SK-N-DZ (cell line): ENCODE results near the gene MCHR1.
"Not testable (repeated sequence)": the region's sequence is repeated elsewhere in the genome, so short reads cannot be mapped to it uniquely, and the experiment has no call there.

ENCODE experiments used
- DNase-seq: peaks from one replicate; pipeline ENCODE4 v3.0.0-alpha.2; 2015; ENCODE audit warnings: low spot score

MCHR1 gene

DNA sequence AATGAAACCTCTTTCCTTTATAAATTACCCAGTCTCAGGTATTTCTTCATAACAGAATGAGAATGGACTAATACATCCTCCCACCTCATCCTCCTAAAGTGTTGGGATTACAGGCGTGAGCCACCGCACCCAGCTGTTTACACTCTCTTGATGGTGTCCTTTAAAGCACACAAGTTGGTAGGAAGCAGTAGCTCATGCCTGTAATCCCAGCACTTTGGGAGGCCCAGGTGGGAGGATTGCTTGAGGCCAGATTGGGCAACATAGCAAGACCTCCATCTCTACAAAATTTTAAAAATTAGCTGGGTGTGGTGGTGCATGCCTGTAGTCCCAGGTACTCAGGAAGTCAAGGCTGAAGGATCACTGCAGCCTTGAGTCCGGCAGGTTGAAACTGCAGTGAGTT lies 23.3 kb upstream of the MCHR1 start:
- DNase-seq: not testable (repeated sequence)

DNA sequence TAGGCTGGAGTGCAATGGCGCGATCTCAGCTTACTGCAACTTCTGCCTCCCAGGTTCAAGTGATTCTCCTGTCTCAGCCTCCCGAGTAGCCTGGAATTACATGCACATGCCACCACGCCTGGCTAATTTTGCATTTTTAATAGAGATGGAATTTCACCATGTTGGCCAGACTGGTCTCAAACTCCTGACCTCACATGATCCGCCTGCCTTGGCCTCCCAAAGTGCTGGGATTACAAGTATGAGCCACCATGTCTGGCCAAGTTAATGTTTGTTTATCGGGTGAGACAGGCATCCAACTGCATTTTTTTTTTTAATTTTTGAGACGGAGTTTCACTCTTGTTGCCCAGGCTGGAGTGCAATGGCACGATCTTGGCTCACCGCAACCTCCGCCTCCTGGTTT lies 22.6 kb upstream of the MCHR1 start:
- DNase-seq: not testable (repeated sequence)

DNA sequence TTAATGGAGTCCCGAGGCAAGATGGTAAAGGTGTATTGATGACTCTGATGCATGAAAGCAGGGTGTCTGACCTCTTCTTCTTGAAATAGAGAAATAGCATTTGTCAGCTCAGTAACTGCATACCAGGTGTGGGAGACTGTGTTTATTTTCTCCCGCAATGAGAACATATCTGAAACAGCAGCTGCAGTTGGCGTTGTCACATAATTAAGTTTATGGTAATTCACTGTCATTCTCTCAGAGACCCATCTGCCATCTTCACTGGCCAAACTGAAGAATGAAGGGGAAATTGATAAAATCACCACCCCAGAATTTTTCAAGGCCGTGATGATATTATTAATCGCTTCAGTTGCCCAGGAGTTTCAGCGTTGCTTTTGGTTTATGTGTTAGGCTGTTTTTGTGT lies 20.1 kb upstream of the MCHR1 start:
- peak; percentile 76 for DNase-seq

DNA sequence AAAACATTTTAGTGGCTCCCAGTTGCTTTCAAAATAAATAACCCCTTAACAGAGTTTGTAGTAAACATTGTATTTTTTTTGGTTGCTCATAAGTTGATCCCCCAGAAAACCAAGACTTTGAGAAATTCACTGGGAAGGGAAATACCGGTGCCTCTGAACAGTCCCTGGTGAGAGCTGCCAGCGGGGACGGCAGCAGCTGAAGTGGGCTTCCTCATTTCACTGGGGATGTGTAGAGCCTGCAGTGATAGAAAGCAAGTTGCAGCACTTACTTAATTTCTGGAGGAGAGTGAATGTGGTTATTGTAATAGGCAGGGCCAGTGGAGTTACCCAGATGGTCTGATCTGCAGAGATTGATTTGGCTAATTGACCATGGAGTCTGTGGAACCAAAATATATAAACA lies 18.6 kb upstream of the MCHR1 start:
- DNase-seq: peak; percentile 38

DNA sequence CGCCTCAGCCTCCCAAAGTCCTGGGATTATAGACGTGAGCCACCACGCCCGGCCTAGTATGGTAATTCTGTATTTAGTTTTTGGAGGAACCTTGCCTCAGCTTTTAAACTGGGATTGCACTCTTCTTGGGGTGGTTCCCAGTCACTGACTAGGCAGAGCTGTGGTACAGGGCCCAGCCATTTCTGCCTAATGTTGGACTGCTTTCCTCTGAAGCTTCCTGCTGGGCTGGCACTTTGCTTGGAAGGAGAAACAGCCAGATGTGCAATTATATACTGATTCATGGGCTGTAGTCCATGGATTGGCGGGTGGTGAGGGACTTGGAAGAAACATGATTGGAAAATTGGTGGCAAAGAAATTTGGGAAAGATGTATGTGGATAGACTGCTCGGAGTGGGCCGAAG lies 17.6 kb upstream of the MCHR1 start:
- DNase-seq: no peak

DNA sequence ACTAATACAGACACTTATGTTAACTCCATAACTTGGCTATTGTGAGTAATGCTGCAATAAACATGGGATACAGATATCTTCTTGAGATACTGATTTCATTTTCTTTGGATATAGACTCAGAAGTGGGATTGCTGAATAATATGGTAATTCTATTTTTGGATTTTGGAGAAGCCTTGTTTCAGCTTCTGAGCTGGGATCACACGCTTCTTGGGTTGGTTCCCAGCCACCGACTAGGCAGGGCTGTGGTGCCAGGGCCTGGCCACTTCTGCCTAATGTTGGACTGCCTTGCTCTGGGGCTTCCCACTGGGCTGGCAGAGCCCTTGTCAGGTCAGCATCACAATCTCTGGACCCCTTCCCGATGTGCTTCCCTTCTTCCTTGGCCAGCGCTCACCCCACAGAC lies 14.0 kb upstream of the MCHR1 start:
- DNase-seq: no peak

DNA sequence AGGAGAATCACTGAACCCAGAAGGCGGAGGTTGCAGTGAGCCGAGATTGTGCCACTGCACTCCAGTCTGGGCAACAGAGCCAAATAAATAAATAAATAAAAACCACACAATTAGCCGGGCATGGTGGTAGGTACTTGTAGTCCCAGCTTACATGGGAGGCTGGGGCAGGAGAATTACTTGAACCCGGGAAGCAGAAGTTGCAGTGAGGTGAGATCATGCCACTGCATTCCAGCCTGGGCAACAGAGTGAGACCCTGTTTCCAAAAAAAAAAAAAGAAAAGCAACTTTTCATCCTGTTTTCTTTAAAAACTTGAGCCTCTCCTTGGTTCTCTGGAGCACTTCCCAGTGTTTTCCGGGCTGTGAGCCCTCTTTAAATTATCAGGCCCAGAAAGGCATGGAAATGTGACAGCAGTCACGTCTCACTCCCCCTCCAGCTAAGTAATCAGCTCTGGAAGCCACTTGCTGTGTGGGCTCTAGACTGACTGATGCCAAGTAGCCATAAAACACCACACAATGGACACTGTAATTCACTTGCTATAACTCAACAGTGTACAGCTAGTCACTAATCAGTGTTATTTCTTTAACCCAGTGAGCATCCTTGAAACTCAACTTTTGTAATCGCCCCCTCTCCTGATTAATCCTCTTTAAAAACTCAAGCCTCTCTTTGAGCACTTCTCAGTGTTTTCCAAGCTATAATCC lies 13.0 kb upstream of the MCHR1 start:
- DNase-seq: no peak

DNA sequence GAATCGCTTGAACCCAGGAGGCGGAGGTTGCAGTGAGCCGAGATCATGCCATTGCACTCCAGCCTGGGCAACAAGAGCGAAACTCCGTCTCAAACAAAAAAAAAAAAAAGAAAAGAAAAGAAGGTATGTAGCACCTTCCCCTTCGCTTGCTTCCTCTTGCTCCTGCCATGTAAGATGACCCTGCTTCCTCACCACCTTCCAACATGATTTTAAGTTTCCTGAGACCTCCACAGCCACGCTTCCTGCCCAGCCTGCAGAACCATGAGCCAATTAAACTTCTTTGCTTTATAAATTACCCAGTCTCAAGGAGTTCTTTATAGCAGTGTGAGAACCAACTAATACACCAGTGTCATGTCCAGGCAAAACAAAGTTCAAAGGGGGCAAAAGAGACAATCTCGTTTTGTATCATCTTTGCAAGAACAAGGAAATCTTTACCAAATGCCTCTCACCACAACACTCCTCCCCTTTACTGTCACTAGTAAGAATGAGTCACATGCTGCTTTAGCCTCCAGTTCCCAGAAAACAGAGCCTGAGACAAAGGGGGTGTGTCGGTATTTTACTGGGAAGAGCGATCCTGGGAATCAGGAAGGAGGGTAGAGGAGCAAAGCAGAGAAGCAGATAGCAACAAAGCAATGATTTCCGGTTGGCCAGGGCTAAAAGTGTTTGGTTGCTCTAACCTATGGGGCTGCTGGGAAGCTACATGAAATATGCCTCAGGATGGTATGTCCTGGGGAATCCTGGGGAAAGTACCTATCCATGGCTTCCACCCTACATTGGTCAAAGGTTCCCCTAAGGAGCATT lies 10.5 kb upstream of the MCHR1 start:
- DNase-seq: no peak

DNA sequence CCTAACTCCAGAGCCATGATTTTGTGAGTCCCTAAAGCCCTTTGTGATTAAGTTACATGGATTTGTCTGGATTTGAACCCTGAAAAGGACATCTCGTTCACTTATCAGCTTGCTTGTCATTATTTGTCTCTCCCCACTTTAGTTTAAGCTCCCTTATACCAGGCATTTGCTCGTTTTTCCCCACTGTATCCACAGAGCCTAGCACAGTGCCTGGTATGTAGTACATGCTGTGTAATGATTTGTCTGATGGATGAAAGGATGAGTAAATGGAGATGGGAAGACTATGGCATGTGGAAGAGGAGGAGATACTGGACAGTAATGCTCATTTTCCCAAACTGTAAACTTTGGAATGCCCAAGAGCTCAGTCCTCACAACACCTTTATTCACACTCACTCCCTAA lies 9.2 kb upstream of the MCHR1 start:
- DNase-seq: no peak

DNA sequence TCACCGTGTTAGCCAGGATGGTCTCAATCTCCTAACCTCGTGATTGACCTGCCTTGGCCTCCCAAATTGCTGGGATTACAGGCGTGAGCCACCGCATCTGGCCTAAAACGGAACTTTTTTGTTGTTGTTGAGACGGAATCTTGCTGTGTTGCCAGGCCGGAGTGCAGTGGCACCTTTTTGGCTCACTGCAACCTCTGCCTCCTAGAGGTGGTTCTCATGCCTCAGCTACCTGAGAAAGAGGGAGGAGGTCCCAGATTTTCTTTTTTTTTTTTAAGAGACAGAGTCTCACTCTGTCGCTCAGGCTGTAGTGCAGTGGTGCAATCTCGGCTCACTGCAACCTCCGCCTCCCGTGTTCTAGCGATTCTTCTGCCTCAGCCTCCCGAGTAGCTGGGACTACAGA lies 7.9 kb upstream of the MCHR1 start:
- DNase-seq: no peak

DNA sequence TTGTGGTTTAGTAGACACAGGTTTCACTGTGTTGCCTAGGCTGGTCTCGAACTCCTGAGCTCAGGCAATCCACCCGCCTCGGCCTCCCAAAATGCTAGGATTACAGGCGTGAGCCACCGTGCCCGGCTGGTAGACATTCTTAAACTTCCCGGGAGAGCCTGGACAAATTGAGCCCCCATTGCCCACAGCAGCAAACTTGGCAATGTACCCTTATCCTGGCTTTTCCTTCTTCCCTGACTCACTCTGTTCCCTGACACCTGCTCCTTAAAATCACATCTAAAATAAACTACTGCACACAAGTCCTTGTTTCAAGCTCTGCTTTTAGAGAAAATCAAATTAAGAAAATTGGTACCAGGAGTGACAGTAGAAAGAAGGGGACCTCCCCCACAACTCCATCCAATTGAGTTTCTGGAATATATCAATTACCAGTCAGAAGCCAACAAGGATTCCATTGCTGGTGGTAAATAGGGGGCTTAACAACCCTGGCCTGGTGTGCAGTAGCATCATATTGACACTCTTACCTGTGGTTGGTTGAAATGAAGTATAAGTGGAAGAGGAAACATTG lies 7.4 kb upstream of the MCHR1 start:
- DNase-seq: peak; percentile 90

DNA sequence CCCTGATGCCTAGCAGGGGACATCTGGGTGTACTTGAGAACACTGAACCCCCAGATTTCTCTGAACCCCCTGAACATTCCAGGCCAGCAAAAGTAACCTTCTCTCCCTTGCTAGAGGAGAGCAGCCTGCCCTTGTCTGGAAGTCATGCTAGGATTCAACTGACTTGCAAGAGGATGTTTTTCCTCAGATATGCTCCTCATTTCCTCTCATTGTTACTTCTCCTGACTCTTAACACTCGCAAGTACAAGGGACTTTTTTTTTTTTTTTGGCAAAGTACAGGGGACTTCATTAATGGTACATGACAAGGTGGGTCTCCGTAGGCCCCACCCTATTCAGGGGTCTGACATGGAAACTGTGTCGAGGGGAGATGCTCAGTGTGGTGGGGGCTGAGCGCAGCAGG lies 6.3 kb upstream of the MCHR1 start:
- DNase-seq: no peak

DNA sequence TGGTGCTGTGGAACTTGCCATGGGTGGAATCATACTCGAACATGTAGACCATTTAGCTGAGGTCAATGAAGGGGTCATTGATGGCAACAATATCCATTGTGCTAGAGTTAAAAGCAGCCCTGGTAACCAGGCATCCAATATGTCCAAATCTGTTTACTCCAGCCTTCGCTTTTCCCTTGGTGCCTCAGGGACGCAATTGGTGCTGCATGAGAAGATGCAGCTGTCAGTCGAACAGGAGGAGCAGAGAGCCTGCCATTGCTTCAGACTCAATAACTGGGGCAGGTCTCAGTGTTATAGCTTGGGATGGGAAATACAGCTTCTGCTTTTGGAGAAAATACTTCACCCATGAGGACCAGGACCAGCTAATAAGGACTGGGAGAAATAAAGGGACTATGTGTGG lies 5.0 kb upstream of the MCHR1 start:
- DNase-seq: no peak

DNA sequence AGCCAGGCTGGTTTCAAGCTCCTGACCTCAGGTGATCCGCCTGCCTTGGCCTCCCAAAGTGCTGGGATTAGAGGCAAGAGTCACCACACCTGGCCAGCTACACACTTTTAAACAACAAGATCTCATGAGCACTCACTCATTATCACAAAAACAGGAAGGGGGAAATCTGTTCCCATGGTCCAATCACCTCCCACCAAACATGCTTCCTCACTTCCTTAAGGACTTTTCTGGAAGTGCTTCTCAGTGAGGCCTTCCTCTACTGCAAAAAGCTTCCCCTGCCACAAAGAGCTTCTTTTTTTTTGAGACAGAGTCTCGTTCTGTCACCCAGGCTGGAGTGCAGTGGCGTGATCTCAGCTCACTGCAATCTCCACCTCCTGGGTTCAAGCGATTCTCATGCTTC lies 3.1 kb upstream of the MCHR1 start:
- not testable (repeated sequence) for DNase-seq

DNA sequence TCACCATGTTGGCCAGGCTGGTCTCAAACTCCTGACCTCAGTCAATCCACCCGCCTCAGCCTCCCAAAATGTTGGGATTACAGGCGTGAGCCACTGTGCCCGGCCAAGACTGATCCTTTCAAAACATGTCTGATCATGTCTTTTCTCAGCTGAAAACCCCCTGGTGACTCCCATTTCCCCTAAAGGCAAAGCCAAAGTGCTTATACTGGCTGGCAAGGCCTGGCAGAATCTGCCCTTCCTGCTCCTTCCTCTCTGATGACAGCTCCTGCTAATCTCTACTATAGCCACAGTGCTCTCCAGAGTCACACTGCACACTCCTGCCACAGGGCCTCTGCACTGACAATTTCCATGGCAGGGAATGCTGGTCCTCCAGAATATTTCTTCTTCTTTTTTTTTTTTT lies 2.6 kb upstream of the MCHR1 start:
- no peak for DNase-seq

DNA sequence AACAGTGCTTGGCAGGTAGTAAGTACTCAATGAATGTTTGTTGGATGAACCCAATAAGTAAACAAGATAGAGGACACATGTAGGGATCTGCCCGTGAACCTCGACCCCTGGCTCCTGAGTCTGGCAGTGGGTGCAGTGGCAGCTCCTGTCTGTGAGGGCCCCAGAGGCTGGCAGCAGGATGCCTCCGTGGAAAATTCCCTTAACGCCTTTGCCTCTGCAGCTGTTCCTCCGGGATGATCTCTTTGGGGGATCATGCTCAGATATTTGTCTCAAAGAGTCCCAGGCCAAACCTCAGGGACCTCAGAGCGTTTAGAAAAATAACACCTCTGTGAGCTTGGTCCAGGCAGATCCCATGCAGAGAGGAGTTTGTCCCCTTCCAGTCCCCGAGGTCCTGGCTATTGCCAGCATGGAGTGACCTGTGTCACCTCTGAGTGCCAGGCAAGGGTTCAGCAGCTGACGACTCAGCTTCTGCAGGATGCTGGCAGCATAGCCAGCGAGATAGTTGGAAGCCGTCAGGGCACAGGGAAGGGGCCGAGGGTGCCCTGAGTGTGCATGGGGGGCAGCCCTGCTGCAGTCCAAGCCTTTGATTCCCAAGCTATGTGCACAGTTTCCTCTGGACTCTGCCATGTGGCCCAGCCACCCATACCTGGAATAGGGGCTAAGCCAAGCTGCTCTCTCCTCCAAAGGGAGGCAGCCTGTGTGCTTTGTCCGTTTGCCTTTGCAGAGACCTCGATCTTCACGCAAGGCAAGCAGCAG lies 613 bp upstream of the MCHR1 start:
- no peak for DNase-seq

DNA sequence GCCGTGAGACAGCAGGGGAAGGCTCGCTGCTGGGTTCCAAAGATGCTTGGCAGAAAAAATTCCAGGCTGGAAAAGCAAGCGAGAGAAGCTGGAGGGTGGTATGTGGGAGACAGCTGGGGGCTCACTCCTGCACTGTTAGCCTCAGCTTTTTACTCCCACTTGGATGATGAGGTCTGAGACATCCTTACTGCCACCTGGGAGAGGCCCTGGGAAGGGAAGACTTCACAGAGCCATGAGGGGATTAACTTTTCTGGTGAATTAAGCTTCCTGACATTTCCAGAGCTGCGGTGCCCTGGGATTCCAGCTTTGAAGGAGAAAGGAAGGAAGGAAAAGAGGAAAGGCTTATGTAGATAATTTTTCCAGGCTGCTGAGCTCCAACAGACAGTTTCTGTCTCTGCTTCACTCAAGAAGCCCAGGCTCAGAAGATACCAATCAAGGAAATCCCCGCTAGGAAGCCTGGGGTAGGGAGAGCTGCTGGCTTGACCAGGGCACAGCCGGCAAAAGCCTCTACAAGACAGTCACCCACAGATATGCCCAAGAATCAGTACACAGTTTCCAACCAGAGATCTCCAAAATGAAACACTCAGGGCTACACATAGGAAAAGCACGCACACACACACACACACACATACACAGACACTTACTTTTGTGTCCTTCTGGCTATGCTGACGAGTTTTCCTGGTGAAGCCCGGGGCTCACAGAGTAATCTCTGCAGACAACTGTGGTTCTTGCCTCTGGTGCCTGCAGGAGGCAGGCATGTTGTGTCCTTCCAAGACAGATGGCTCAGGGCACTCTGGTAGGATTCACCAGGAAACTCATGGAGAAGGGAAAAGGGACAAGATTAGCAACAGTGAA lies 907 bp downstream of the MCHR1 start:
- DNase-seq: peak; percentile 56

DNA sequence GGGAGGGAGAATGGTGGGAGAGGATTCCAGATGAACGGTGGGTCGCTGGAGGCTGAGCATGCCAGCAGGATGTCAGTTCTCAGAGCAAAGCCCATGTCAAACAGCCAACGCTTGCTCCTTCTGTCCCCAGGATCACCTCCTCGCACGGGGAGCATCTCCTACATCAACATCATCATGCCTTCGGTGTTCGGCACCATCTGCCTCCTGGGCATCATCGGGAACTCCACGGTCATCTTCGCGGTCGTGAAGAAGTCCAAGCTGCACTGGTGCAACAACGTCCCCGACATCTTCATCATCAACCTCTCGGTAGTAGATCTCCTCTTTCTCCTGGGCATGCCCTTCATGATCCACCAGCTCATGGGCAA lies 1.5 kb downstream of the MCHR1 start:
- no peak for DNase-seq

DNA sequence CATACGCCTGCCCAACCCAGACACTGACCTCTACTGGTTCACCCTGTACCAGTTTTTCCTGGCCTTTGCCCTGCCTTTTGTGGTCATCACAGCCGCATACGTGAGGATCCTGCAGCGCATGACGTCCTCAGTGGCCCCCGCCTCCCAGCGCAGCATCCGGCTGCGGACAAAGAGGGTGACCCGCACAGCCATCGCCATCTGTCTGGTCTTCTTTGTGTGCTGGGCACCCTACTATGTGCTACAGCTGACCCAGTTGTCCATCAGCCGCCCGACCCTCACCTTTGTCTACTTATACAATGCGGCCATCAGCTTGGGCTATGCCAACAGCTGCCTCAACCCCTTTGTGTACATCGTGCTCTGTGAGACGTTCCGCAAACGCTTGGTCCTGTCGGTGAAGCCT lies 2.2 kb downstream of the MCHR1 start:
- DNase-seq: no peak

DNA sequence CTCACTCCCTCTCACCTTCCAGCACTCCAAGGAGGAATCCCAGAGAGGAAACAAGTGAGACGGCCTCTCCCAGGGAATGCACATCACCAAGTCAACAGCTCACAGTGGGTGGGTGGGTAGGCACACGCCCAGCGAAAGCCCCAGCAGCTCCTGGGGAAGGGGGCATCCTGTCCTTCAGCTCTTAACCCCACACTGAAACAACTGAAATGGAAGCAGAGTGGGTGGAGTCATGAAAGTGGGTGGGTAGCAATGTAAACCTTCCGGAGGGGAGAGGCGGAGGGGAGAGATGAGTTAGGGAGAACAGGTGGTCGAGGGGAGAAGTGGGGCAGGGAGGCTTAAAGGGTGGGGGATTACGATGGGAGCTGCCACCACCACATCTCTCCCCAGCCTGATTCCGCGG lies 5.4 kb downstream of the MCHR1 start:
- DNase-seq: no peak

DNA sequence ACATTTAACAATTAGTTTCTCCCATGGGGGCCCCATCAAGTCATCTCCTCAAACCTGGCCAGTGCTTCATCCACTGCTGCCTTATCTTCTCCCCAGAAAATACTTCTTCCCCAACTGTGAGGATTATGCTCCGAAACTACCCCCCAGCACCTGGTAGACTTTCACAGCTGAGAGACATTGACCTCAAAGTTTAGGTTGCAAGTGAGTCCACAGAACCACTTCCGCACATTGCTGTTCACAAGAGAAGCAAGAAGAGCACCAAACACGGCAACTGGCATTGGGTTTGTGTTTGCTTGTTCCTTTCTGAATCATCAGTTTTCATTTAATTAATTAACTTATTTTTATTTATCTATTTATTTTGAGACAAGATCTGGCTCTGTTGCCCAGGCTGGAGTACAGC lies 6.1 kb downstream of the MCHR1 start:
- DNase-seq: no peak
